Trophoblast cell (in vitro differentiated cells and primary cell): ENCODE measurements around the gene KLHL35.

Experiments
- DNase-seq, 2 donors: peaks; one replicate each; pipeline ENCODE4 v3.0.0-alpha.2; 2016
- H2AFZ ChIP-seq: 2 replicates; pipeline ENCODE4 v1.6.1; 2013; ENCODE audit warnings: low read length, moderate library complexity, mild to moderate bottlenecking; ENCODE audit not compliant: insufficient read depth, poor library complexity
- H2AK5ac ChIP-seq: 2 replicates; pipeline ENCODE4 v1.6.1; 2013; ENCODE audit warnings: mild to moderate bottlenecking, low read length
- H2BK120ac ChIP-seq: 2 replicates; pipeline ENCODE4 v1.6.1; 2013; ENCODE audit warnings: low read length, mild to moderate bottlenecking, moderate library complexity; ENCODE audit not compliant: insufficient read depth, poor library complexity
- H2BK12ac ChIP-seq: 2 replicates; pipeline ENCODE4 v1.6.1; 2013; ENCODE audit warnings: mild to moderate bottlenecking, low read length, moderate library complexity
- H2BK5ac ChIP-seq: 2 replicates; pipeline ENCODE4 v1.6.1; 2013; ENCODE audit warnings: low read length, low read depth, moderate library complexity, mild to moderate bottlenecking; ENCODE audit not compliant: poor library complexity
- H3K14ac ChIP-seq: 2 replicates; pipeline ENCODE4 v1.6.1; 2013; ENCODE audit warnings: mild to moderate bottlenecking, low read length
- H3K18ac ChIP-seq: 2 replicates; pipeline ENCODE4 v1.6.1; 2013; ENCODE audit warnings: mild to moderate bottlenecking, low read length
- H3K23ac ChIP-seq: 2 replicates; pipeline ENCODE4 v1.6.1; 2013; ENCODE audit warnings: low read length
- H3K27ac ChIP-seq: 2 replicates; pipeline ENCODE4 v1.5.1; 2013; ENCODE audit warnings: low read depth, mild to moderate bottlenecking, inconsistent platforms, low read length, moderate library complexity
- H3K27me3 ChIP-seq: 2 replicates; pipeline ENCODE4 v1.6.1; 2013; ENCODE audit warnings: inconsistent platforms, mild to moderate bottlenecking, low read length, moderate library complexity; ENCODE audit not compliant: insufficient read depth
- H3K36me3 ChIP-seq, 2 experiments: 1 replicate in 1 of 2; 2 replicates in 1 of 2; pipeline ENCODE4 v1.6.1; 2013; ENCODE audit warnings: low read length in 2 of 2, mild to moderate bottlenecking in 2 of 2, moderate library complexity in 1 of 2; ENCODE audit not compliant: insufficient read depth in 2 of 2, control insufficient read depth in 1 of 2
- H3K4ac ChIP-seq: 2 replicates; pipeline ENCODE4 v1.6.1; 2013; ENCODE audit warnings: low read depth, mild to moderate bottlenecking, low read length, moderate library complexity
- H3K4me1 ChIP-seq, 2 experiments: 1 replicate in 1 of 2; 2 replicates in 1 of 2; pipeline ENCODE4 v1.6.1; 2013; ENCODE audit warnings: low read length in 2 of 2, mild to moderate bottlenecking in 2 of 2, moderate library complexity in 1 of 2; ENCODE audit not compliant: insufficient read depth in 2 of 2, control insufficient read depth in 1 of 2
- H3K4me2 ChIP-seq: 2 replicates; pipeline ENCODE4 v1.6.1; 2013; ENCODE audit warnings: inconsistent platforms, mild to moderate bottlenecking, low read length, moderate library complexity
- H3K4me3 ChIP-seq: 2 replicates; pipeline ENCODE4 v1.5.1; 2013; ENCODE audit warnings: mild to moderate bottlenecking, low read depth, low read length, inconsistent platforms
- H3K79me1 ChIP-seq: one replicate; pipeline ENCODE4 v1.6.1; 2013; ENCODE audit warnings: low read length
- H3K79me2 ChIP-seq: 2 replicates; pipeline ENCODE4 v1.6.1; 2013; ENCODE audit warnings: low read length, mild to moderate bottlenecking; ENCODE audit not compliant: control insufficient read depth, insufficient read depth, poor library complexity
- H3K9ac ChIP-seq: 2 replicates; pipeline ENCODE4 v1.6.1; 2013; ENCODE audit warnings: mild to moderate bottlenecking, low read length
- H3K9me3 ChIP-seq: 2 replicates; pipeline ENCODE4 v1.6.1; 2013; ENCODE audit warnings: low read depth, mild to moderate bottlenecking, control low read depth, inconsistent platforms, low read length; ENCODE audit not compliant: insufficient read depth
- H4K12ac ChIP-seq: 2 replicates; pipeline ENCODE4 v1.6.1; 2013; ENCODE audit warnings: low read depth, mild to moderate bottlenecking, low read length, moderate library complexity
- H4K8ac ChIP-seq: 2 replicates; pipeline ENCODE4 v1.6.1; 2013; ENCODE audit warnings: low read depth, mild to moderate bottlenecking, low read length, moderate library complexity
- H4K91ac ChIP-seq: one replicate; pipeline ENCODE4 v1.6.1; 2013; ENCODE audit warnings: low read depth, mild to moderate bottlenecking, low read length, moderate library complexity
- WGBS: extraction: QIAGEN DNeasy Blood & Tissue Kit; methylation state at CpG from one replicate; pipeline ENCODE4 v1.1.7; 2013; ENCODE audit warnings: missing lambda C conversion rate; ENCODE audit not compliant: insufficient read length, insufficient coverage; ENCODE audit errors: extremely low coverage; 5-methylcytosine and 5-hydroxymethylcytosine counted together

The KLHL35 gene

GRCh38 chr11:75431533-75432525, 1.2 kb downstream of the KLHL35 start:
- H3K14ac ChIP-seq, result no peak overlapping the region
- no peak overlapping the region for H2BK120ac ChIP-seq
- peaks cover 25% of the 10 kb centered on the region for H3K9me3 ChIP-seq
- H3K27me3 ChIP-seq, result peaks cover 52% of the 10 kb centered on the region
- H2AFZ ChIP-seq, result no peak overlapping the region
- H2BK12ac ChIP-seq, result no peak overlapping the region
- no peaks in the 10 kb centered on the region for H3K79me1 ChIP-seq
- peaks cover 0 to 2% of the 10 kb centered on the region in 2 experiments for H3K36me3 ChIP-seq
- no peak overlapping the region for H3K4ac ChIP-seq
- H4K8ac ChIP-seq, result no peak overlapping the region
- no peak overlapping the region for H3K4me2 ChIP-seq
- H3K79me2 ChIP-seq, result no peaks in the 10 kb centered on the region
- no peak overlapping the region for H4K91ac ChIP-seq
- H2BK5ac ChIP-seq, result no peak overlapping the region
- DNase-seq, result no peak
- H3K9ac ChIP-seq, result no peak overlapping the region
- H4K12ac ChIP-seq, result no peak overlapping the region
- no peak overlapping the region for H3K27ac ChIP-seq
- no peak overlapping the region for H3K4me3 ChIP-seq
- H3K23ac ChIP-seq, result no peak overlapping the region
- H3K18ac ChIP-seq, result no peak overlapping the region
- no CpG with 5 or more reads among the region's 16 CpGs for WGBS
- H2AK5ac ChIP-seq, result no peak overlapping the region
- peaks cover 10% of the 10 kb centered on the region in 2 experiments for H3K4me1 ChIP-seq

DNA sequence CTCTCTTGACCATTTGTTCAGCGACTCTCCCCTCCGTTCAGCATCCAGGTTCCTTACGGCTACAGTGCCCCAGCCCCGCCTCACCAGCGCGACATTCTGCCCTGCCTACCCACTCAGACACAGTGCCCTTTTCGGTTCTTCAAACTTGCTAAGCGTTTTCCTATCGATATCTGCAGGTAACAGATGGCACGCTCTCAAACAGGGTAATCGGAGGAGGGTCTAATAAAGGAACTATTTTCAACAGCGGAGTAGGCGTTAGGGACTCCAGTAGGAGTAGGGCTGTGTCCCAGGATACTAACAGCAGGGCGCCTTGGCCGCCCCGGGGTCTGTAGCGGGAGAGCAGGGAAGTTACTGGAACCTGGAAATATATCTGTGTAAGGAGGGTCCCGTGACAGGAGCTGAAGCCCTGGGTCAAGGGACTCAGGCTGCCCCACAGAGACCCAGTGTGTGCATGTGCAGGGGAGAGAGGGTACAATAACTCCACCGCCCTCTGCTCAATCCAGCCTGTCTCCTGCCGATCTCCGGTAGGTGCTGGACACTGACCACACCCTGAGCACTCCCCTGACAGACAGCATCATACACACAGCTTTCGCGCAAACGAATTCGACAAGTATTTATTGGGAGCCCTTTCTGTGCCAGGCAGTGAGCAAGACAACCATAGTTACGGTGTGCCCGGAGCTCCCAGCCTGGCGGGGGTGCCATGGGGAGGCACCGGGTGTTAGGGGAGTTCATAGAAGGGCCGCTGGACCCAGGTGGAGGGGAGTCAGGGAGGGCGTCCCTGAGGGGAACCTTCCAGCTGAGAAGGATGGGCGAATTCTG, 2.1 kb downstream of the KLHL35 start:
- H2AFZ ChIP-seq, result no peak overlapping the region
- peaks cover 0 to 2% of the 10 kb centered on the region in 2 experiments for H3K36me3 ChIP-seq
- no peaks in the 10 kb centered on the region for H3K79me1 ChIP-seq
- H3K4me2 ChIP-seq, result peak overlapping the region; percentile 76
- H3K4me3 ChIP-seq, result no peak overlapping the region
- no peak overlapping the region for H3K18ac ChIP-seq
- H3K23ac ChIP-seq, result no peak overlapping the region
- no peak overlapping the region for H3K27ac ChIP-seq
- H3K9me3 ChIP-seq, result peaks cover 26% of the 10 kb centered on the region
- H3K14ac ChIP-seq, result no peak overlapping the region
- no peak overlapping the region for H2AK5ac ChIP-seq
- no peaks in the 10 kb centered on the region for H3K79me2 ChIP-seq
- DNase-seq, result no peak
- H4K12ac ChIP-seq, result no peak overlapping the region
- H4K91ac ChIP-seq, result no peak overlapping the region
- no peak overlapping the region for H4K8ac ChIP-seq
- H2BK5ac ChIP-seq, result no peak overlapping the region
- no CpG with 5 or more reads among the region's 32 CpGs for WGBS
- no peak overlapping the region for H2BK12ac ChIP-seq
- no peak overlapping the region for H3K9ac ChIP-seq
- peaks cover 10% of the 10 kb centered on the region in 2 experiments for H3K4me1 ChIP-seq
- H2BK120ac ChIP-seq, result no peak overlapping the region
- peaks cover 52% of the 10 kb centered on the region for H3K27me3 ChIP-seq
- no peak overlapping the region for H3K4ac ChIP-seq

- no peaks in the 10 kb centered on the region for H3K79me2 ChIP-seq
- H3K4me1 ChIP-seq, result peaks cover 10 to 14% of the 10 kb centered on the region in 2 experiments
- no peak overlapping the region for H4K8ac ChIP-seq
- H3K4ac ChIP-seq, result no peak overlapping the region
- peak overlapping the region; percentile 14 for H3K9ac ChIP-seq
- H2AFZ ChIP-seq, result peak overlapping the region; percentile 61
- no CpG with 5 or more reads among the region's 134 CpGs for WGBS
- no peaks in the 10 kb centered on the region for H3K79me1 ChIP-seq
- H3K9me3 ChIP-seq, result peaks cover 26% of the 10 kb centered on the region
- no peak overlapping the region for H3K18ac ChIP-seq
- H3K4me3 ChIP-seq, result peak overlapping the region; percentile 57
- H3K36me3 ChIP-seq, result peaks cover 0 to 2% of the 10 kb centered on the region in 2 experiments
- no peak overlapping the region for H2AK5ac ChIP-seq
- no peak overlapping the region for H2BK120ac ChIP-seq
- no peak overlapping the region for H2BK12ac ChIP-seq
- DNase-seq, result peak; percentile 80 to 84
- H3K23ac ChIP-seq, result no peak overlapping the region
- H3K4me2 ChIP-seq, result peak overlapping the region; percentile 76
- H3K14ac ChIP-seq, result no peak overlapping the region
- H4K91ac ChIP-seq, result no peak overlapping the region
- H3K27ac ChIP-seq, result no peak overlapping the region
- H3K27me3 ChIP-seq, result peaks cover 52% of the 10 kb centered on the region
- H4K12ac ChIP-seq, result no peak overlapping the region
- H2BK5ac ChIP-seq, result no peak overlapping the region
These were observed 2.9 kb downstream of the KLHL35 start for GRCh38 chr11:75429902-75430713.

- no peaks in the 10 kb centered on the region for H3K79me2 ChIP-seq
- no peak overlapping the region for H4K12ac ChIP-seq
- H3K4me3 ChIP-seq, result peak overlapping the region; percentile 57
- peak overlapping the region; percentile 76 for H3K4me2 ChIP-seq
- DNase-seq, result no peak
- no peak overlapping the region for H4K91ac ChIP-seq
- no peak overlapping the region for H3K27ac ChIP-seq
- H2BK5ac ChIP-seq, result no peak overlapping the region
- H3K4me1 ChIP-seq, result peaks cover 10 to 14% of the 10 kb centered on the region in 2 experiments
- no peak overlapping the region for H4K8ac ChIP-seq
- H2BK120ac ChIP-seq, result no peak overlapping the region
- H3K36me3 ChIP-seq, result peaks cover 0 to 2% of the 10 kb centered on the region in 2 experiments
- no peak overlapping the region for H3K18ac ChIP-seq
- H2BK12ac ChIP-seq, result no peak overlapping the region
- peak overlapping the region; percentile 61 for H2AFZ ChIP-seq
- no CpG with 5 or more reads among the region's 25 CpGs for WGBS
- no peak overlapping the region for H3K23ac ChIP-seq
- H2AK5ac ChIP-seq, result no peak overlapping the region
- H3K14ac ChIP-seq, result no peak overlapping the region
- peaks cover 52% of the 10 kb centered on the region for H3K27me3 ChIP-seq
- H3K9ac ChIP-seq, result no peak overlapping the region
- no peaks in the 10 kb centered on the region for H3K79me1 ChIP-seq
- peaks cover 26% of the 10 kb centered on the region for H3K9me3 ChIP-seq
- no peak overlapping the region for H3K4ac ChIP-seq
These were observed 3.4 kb downstream of the KLHL35 start for GRCh38 chr11:75429641-75429901.
